SH-SY5Y (cell line): Measurements from ENCODE around the gene DLG4.

ENCODE experiments used
- GATA2 ChIP-seq: IDR thresholded peaks from 2 replicates; pipeline ENCODE4 v1.6.1; 2011; ENCODE audit warnings: mild to moderate bottlenecking, low read depth, low read length
- GATA3 ChIP-seq: IDR thresholded peaks from 2 replicates; pipeline ENCODE4 v1.6.1; 2011; ENCODE audit warnings: low read depth, mild to moderate bottlenecking, low read length, moderate library complexity

DLG4 gene

GRCh38 chr17:7219812-7220592, at the start of gene DLG4, which contains the start of gene ACADVL:
Gene DLG4, minus strand, starts transcription at chr17:7219836.
Gene ACADVL, plus strand, starts transcription at chr17:7219938. Its CDS starts 47 bp downstream, at chr17:7219985.
- no peak for TF ChIP-seq GATA3

GRCh38 chr17:7266784-7267183, 47.1 kb upstream of the DLG4 start:
- no peak for TF ChIP-seq GATA2
- TF ChIP-seq GATA3, result no peak

GRCh38 chr17:7263801-7264078, 44.1 kb upstream of the DLG4 start:
- TF ChIP-seq GATA2, result no peak
- TF ChIP-seq GATA3, result no peak

GRCh38 chr17:7262935-7263800, 43.5 kb upstream of the DLG4 start:
- TF ChIP-seq GATA3, result no peak
- no peak for TF ChIP-seq GATA2

- TF ChIP-seq GATA3 (no peak), GATA2 (no peak)
Observed at GRCh38 chr17:7262192-7262934, 42.7 kb upstream of the DLG4 start, which contains the start of gene CLDN7. Gene CLDN7, minus strand, starts transcription at chr17:7262478. Its CDS starts 435 bp downstream, at chr17:7262043.

- TF ChIP-seq GATA2 (no peak), GATA3 (no peak)
Observed at GRCh38 chr17:7261379-7262191, 41.9 kb upstream of the DLG4 start.

GRCh38 chr17:7260651-7261378, 41.2 kb upstream of the DLG4 start:
- TF ChIP-seq GATA3, result no peak
- no peak for TF ChIP-seq GATA2

- TF ChIP-seq GATA3 (no peak), GATA2 (no peak)
Observed at GRCh38 chr17:7260151-7260550, 40.5 kb upstream of the DLG4 start.

GRCh38 chr17:7259555-7259889, 39.9 kb upstream of the DLG4 start:
- no peak for TF ChIP-seq GATA3
- TF ChIP-seq GATA2, result no peak

GRCh38 chr17:7258731-7259554, 39.3 kb upstream of the DLG4 start:
- TF ChIP-seq GATA2 (no peak), GATA3 (no peak)

GRCh38 chr17:7256766-7257456, 37.3 kb upstream of the DLG4 start:
- TF ChIP-seq GATA2, result no peak
- no peak for TF ChIP-seq GATA3

- TF ChIP-seq GATA3, result no peak
- TF ChIP-seq GATA2, result no peak
Observed at GRCh38 chr17:7254511-7254910, 34.9 kb upstream of the DLG4 start.
